Dendritic cell treated with granulocyte-macrophage colony-stimulating factor and Interleukin-4, amounts not matched to agents 40 ng/mL and 50 ng/mL, for 4 days (primary cell): ENCODE measurements around the gene COL8A2.
A peak's percentile ranks its signal among the peaks of the same experiment; 100 is the strongest.

Experiments
- H3K27ac Mint-ChIP-seq: one replicate; pipeline ENCODE4 v1.8.0; 2022; ENCODE audit warnings: mild to moderate bottlenecking, mixed read lengths
- H3K27me3 Mint-ChIP-seq: one replicate; pipeline ENCODE4 v1.8.0; 2022; ENCODE audit warnings: mild to moderate bottlenecking, mixed read lengths
- H3K36me3 Mint-ChIP-seq: one replicate; pipeline ENCODE4 v1.8.0; 2022; ENCODE audit warnings: low read depth, mixed read lengths
- H3K4me1 Mint-ChIP-seq: one replicate; pipeline ENCODE4 v1.8.0; 2022; ENCODE audit warnings: low read depth, mixed read lengths
- H3K4me3 Mint-ChIP-seq: one replicate; pipeline ENCODE4 v1.8.0; 2022; ENCODE audit warnings: mild to moderate bottlenecking, moderate library complexity, mixed read lengths
- H3K9me3 Mint-ChIP-seq: one replicate; pipeline ENCODE4 v1.8.0; 2022; ENCODE audit warnings: mixed read lengths
- intact Hi-C: fragments of 100-400 bp; cut with micrococcal nuclease; formaldehyde crosslinking; loops from one replicate; pipeline ENCODE4 v1.15.0; 2022

Gene COL8A2

GRCh38 chr1:36122062-36123030 lies 2.7 kb downstream of the COL8A2 start:
- intact Hi-C loops = no loop called here
- Mint-ChIP-seq H3K27me3 (peaks cover 18% of the 10 kb centered on the region), H3K4me1 (peaks cover 78% of the 10 kb centered on the region), H3K9me3 (no peaks in the 10 kb centered on the region), H3K4me3 (peak overlapping the region; percentile 44), H3K36me3 (no peaks in the 10 kb centered on the region), H3K27ac (peak overlapping the region; percentile 80)

GRCh38 chr1:36119456-36119855 lies 5.6 kb downstream of the COL8A2 start:
- Mint-ChIP-seq H3K4me1 (peaks cover 69% of the 10 kb centered on the region), H3K4me3 (no peak overlapping the region), H3K9me3 (no peaks in the 10 kb centered on the region), H3K36me3 (no peaks in the 10 kb centered on the region), H3K27ac (peak overlapping the region; percentile 67), H3K27me3 (peaks cover 2% of the 10 kb centered on the region)
- intact Hi-C loops = no loop called here

- peaks cover 1% of the 10 kb centered on the region for H3K36me3 Mint-ChIP-seq
- no peaks in the 10 kb centered on the region for H3K9me3 Mint-ChIP-seq
- H3K27me3 Mint-ChIP-seq = no peaks in the 10 kb centered on the region
- no peak overlapping the region for H3K27ac Mint-ChIP-seq
- intact Hi-C loops = no loop called here
- H3K4me1 Mint-ChIP-seq = peaks cover 61% of the 10 kb centered on the region
- no peak overlapping the region for H3K4me3 Mint-ChIP-seq
Measured at GRCh38 chr1:36118447-36119204, 6.4 kb downstream of the COL8A2 start.

- intact Hi-C loops = no loop called here
- peaks cover 43% of the 10 kb centered on the region for H3K4me1 Mint-ChIP-seq
- no peaks in the 10 kb centered on the region for H3K9me3 Mint-ChIP-seq
- no peak overlapping the region for H3K4me3 Mint-ChIP-seq
- H3K36me3 Mint-ChIP-seq = peaks cover 7% of the 10 kb centered on the region
- no peaks in the 10 kb centered on the region for H3K27me3 Mint-ChIP-seq
- no peak overlapping the region for H3K27ac Mint-ChIP-seq
Measured at GRCh38 chr1:36116901-36117300, 8.1 kb downstream of the COL8A2 start.

GRCh38 chr1:36115931-36116330 lies 9.1 kb downstream of the COL8A2 start:
- intact Hi-C loops = no loop called here
- H3K4me3 Mint-ChIP-seq = no peak overlapping the region
- no peak overlapping the region for H3K27ac Mint-ChIP-seq
- H3K4me1 Mint-ChIP-seq = peaks cover 47% of the 10 kb centered on the region
- H3K9me3 Mint-ChIP-seq = no peaks in the 10 kb centered on the region
- peaks cover 7% of the 10 kb centered on the region for H3K36me3 Mint-ChIP-seq
- H3K27me3 Mint-ChIP-seq = peaks cover 3% of the 10 kb centered on the region

GRCh38 chr1:36115200-36115669 lies 9.8 kb downstream of the COL8A2 start:
- peaks cover 7% of the 10 kb centered on the region for H3K36me3 Mint-ChIP-seq
- peaks cover 43% of the 10 kb centered on the region for H3K4me1 Mint-ChIP-seq
- no peaks in the 10 kb centered on the region for H3K9me3 Mint-ChIP-seq
- no peak overlapping the region for H3K27ac Mint-ChIP-seq
- H3K27me3 Mint-ChIP-seq = peaks cover 4% of the 10 kb centered on the region
- intact Hi-C loops = no loop called here
- H3K4me3 Mint-ChIP-seq = no peak overlapping the region

GRCh38 chr1:36114371-36114770 lies 10.7 kb downstream of the COL8A2 start:
- H3K4me3 Mint-ChIP-seq = no peak overlapping the region
- intact Hi-C loops = no loop called here
- H3K4me1 Mint-ChIP-seq = peaks cover 35% of the 10 kb centered on the region
- H3K27me3 Mint-ChIP-seq = peaks cover 6% of the 10 kb centered on the region
- H3K36me3 Mint-ChIP-seq = peaks cover 7% of the 10 kb centered on the region
- no peaks in the 10 kb centered on the region for H3K9me3 Mint-ChIP-seq
- H3K27ac Mint-ChIP-seq = no peak overlapping the region

- H3K9me3 Mint-ChIP-seq = no peaks in the 10 kb centered on the region
- H3K27ac Mint-ChIP-seq = no peak overlapping the region
- H3K27me3 Mint-ChIP-seq = peaks cover 7% of the 10 kb centered on the region
- intact Hi-C loops = no loop called here
- no peak overlapping the region for H3K4me3 Mint-ChIP-seq
- peaks cover 22% of the 10 kb centered on the region for H3K4me1 Mint-ChIP-seq
- peaks cover 7% of the 10 kb centered on the region for H3K36me3 Mint-ChIP-seq
Measured at GRCh38 chr1:36112823-36113222, 12.2 kb downstream of the COL8A2 start.

- H3K27ac Mint-ChIP-seq = peak overlapping the region; percentile 10
- intact Hi-C loops = no loop called here
- peaks cover 7% of the 10 kb centered on the region for H3K36me3 Mint-ChIP-seq
- no peak overlapping the region for H3K4me3 Mint-ChIP-seq
- H3K27me3 Mint-ChIP-seq = peaks cover 7% of the 10 kb centered on the region
- H3K9me3 Mint-ChIP-seq = no peaks in the 10 kb centered on the region
- peaks cover 15% of the 10 kb centered on the region for H3K4me1 Mint-ChIP-seq
Measured at GRCh38 chr1:36111151-36111550, 13.9 kb downstream of the COL8A2 start.

- peaks cover 8% of the 10 kb centered on the region for H3K4me1 Mint-ChIP-seq
- no peaks in the 10 kb centered on the region for H3K9me3 Mint-ChIP-seq
- peaks cover 7% of the 10 kb centered on the region for H3K36me3 Mint-ChIP-seq
- peak overlapping the region; percentile 61 for H3K27ac Mint-ChIP-seq
- H3K4me3 Mint-ChIP-seq = no peak overlapping the region
- intact Hi-C loops = no loop called here
- peaks cover 7% of the 10 kb centered on the region for H3K27me3 Mint-ChIP-seq
Measured at GRCh38 chr1:36109041-36109679, 15.9 kb downstream of the COL8A2 start.

GRCh38 chr1:36108314-36108713 lies 16.7 kb downstream of the COL8A2 start:
- Mint-ChIP-seq H3K4me1 (peaks cover 8% of the 10 kb centered on the region), H3K4me3 (no peak overlapping the region), H3K9me3 (no peaks in the 10 kb centered on the region), H3K27me3 (peaks cover 7% of the 10 kb centered on the region), H3K36me3 (peaks cover 3% of the 10 kb centered on the region), H3K27ac (no peak overlapping the region)
- intact Hi-C loops = no loop called here

GRCh38 chr1:36107394-36107793 lies 17.6 kb downstream of the COL8A2 start:
- no peak overlapping the region for H3K4me3 Mint-ChIP-seq
- no peaks in the 10 kb centered on the region for H3K36me3 Mint-ChIP-seq
- peaks cover 8% of the 10 kb centered on the region for H3K4me1 Mint-ChIP-seq
- H3K9me3 Mint-ChIP-seq = no peaks in the 10 kb centered on the region
- H3K27me3 Mint-ChIP-seq = peaks cover 7% of the 10 kb centered on the region
- intact Hi-C loops = no loop called here
- no peak overlapping the region for H3K27ac Mint-ChIP-seq

GRCh38 chr1:36106269-36106668 lies 18.8 kb downstream of the COL8A2 start:
- H3K4me1 Mint-ChIP-seq = peaks cover 4% of the 10 kb centered on the region
- intact Hi-C loops = no loop called here
- H3K9me3 Mint-ChIP-seq = no peaks in the 10 kb centered on the region
- peaks cover 7% of the 10 kb centered on the region for H3K27me3 Mint-ChIP-seq
- no peaks in the 10 kb centered on the region for H3K36me3 Mint-ChIP-seq
- no peak overlapping the region for H3K27ac Mint-ChIP-seq
- no peak overlapping the region for H3K4me3 Mint-ChIP-seq

GRCh38 chr1:36101546-36101945 lies 23.5 kb downstream of the COL8A2 start:
- H3K27me3 Mint-ChIP-seq = no peaks in the 10 kb centered on the region
- H3K9me3 Mint-ChIP-seq = no peaks in the 10 kb centered on the region
- H3K4me3 Mint-ChIP-seq = no peak overlapping the region
- peaks cover 14% of the 10 kb centered on the region for H3K36me3 Mint-ChIP-seq
- no peak overlapping the region for H3K27ac Mint-ChIP-seq
- intact Hi-C loops = loop anchor here (2.0 to 5.0 kb wide), 3 partner anchors 33 to 186 kb away; no protein-coding TSS in a partner anchor
- peaks cover 22% of the 10 kb centered on the region for H3K4me1 Mint-ChIP-seq
